Parathyroid adenoma (tissue), 2 donors: Measurements from ENCODE around the gene TMEM247.
A peak's percentile ranks its signal among the peaks of the same experiment; 100 is the strongest.

ENCODE experiments used
- H2AFZ ChIP-seq: fragments of 300-600 bp; sonication (generic); one replicate; pipeline ENCODE4 v1.7.0; 2017; ENCODE audit warnings: antibody characterized with exemption, mild to moderate bottlenecking
- H3K27ac ChIP-seq: fragments of 300-600 bp; sonication (generic); one replicate; pipeline ENCODE4 v1.7.0; 2017
- H3K27me3 ChIP-seq: fragments of 300-600 bp; sonication (generic); one replicate; pipeline ENCODE4 v1.7.0; 2017; ENCODE audit warnings: low read length; ENCODE audit not compliant: control insufficient read depth, insufficient read depth
- H3K36me3 ChIP-seq: fragments of 300-600 bp; sonication (generic); one replicate; pipeline ENCODE4 v1.7.0; 2017; ENCODE audit warnings: low read length; ENCODE audit not compliant: control insufficient read depth, insufficient read depth
- H3K4me1 ChIP-seq: fragments of 300-600 bp; sonication (generic); one replicate; pipeline ENCODE4 v1.7.0; 2017; ENCODE audit warnings: control low read depth
- H3K4me2 ChIP-seq: fragments of 300-600 bp; sonication (generic); one replicate; pipeline ENCODE4 v1.7.0; 2017; ENCODE audit warnings: low read length
- H3K4me3 ChIP-seq: fragments of 300-600 bp; sonication (generic); one replicate; pipeline ENCODE4 v1.7.0; 2017; ENCODE audit warnings: low read depth, low read length
- H3K79me2 ChIP-seq: fragments of 300-600 bp; sonication (generic); one replicate; pipeline ENCODE4 v1.7.0; 2017; ENCODE audit warnings: control low read depth
- H3K9ac ChIP-seq: fragments of 300-600 bp; sonication (generic); one replicate; pipeline ENCODE4 v1.7.0; 2017; ENCODE audit warnings: mild to moderate bottlenecking
- H3K9me3 ChIP-seq: fragments of 300-600 bp; sonication (generic); one replicate; pipeline ENCODE4 v1.7.0; 2017; ENCODE audit warnings: low read length; ENCODE audit not compliant: control insufficient read depth
- TF ChIP-seq, protein P1 (sequence below): fragments of 300-600 bp; sonication (generic); IDR thresholded peaks from one replicate; pipeline ENCODE4 v1.7.0; 2017; ENCODE audit warnings: antibody characterized with exemption, mild to moderate bottlenecking
- donor health status: primary hyperparathyroidism.

TMEM247 gene

DNA sequence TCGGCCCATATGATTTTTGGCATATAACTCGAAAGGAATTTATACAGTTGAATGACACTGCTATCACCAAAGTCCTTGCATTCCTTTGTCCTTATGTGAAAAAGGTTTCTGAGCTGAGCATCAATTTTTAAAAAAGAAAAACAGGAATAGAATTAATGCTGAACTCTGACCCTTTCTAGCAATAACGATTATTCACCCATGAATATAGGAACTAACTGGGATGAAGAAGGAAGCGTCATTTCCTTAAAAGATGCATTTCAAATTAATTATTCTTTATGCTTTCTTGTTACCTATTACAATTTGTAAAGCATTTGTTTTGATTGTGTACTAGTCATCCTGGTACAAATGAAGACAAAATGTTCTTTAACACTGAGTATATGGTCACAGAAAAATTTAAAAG is 19.3 kb downstream of the TMEM247 start:
- TF ChIP-seq, protein P1, sequence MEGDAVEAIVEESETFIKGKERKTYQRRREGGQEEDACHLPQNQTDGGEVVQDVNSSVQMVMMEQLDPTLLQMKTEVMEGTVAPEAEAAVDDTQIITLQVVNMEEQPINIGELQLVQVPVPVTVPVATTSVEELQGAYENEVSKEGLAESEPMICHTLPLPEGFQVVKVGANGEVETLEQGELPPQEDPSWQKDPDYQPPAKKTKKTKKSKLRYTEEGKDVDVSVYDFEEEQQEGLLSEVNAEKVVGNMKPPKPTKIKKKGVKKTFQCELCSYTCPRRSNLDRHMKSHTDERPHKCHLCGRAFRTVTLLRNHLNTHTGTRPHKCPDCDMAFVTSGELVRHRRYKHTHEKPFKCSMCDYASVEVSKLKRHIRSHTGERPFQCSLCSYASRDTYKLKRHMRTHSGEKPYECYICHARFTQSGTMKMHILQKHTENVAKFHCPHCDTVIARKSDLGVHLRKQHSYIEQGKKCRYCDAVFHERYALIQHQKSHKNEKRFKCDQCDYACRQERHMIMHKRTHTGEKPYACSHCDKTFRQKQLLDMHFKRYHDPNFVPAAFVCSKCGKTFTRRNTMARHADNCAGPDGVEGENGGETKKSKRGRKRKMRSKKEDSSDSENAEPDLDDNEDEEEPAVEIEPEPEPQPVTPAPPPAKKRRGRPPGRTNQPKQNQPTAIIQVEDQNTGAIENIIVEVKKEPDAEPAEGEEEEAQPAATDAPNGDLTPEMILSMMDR: no peak
- Histone ChIP-seq H3K9ac (no peak overlapping the region), H3K36me3 (no peaks in the 10 kb centered on the region), H3K9me3 (no peaks in the 10 kb centered on the region), H3K4me1 (no peaks in the 10 kb centered on the region), H3K27me3 (no peaks in the 10 kb centered on the region), H3K4me3 (no peak overlapping the region), H2AFZ (no peak overlapping the region), H3K27ac (no peak overlapping the region), H3K79me2 (no peaks in the 10 kb centered on the region), H3K4me2 (no peak overlapping the region)

DNA sequence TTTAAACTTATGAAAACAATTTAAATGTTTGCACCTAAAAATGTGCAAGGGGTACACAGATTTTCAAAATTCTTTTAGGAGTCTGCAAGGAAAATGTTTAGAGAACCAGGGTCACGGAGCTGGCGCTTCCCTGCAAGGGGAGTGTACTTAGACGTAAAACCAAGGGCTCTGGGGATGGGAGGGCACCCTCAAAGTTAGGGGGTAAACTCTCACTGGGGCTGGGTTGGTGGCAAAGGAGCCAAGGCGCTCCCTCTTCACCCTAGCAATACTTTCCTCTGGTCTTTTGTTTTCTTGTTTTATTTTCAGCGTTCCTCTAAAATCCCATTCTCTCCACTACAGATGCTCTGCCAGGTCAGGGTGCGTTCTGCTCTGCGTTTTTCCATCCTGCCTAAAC is 20.0 kb downstream of the TMEM247 start:
- Histone ChIP-seq H3K4me2 (peak overlapping the region; percentile 78), H3K27me3 (no peaks in the 10 kb centered on the region), H3K79me2 (no peaks in the 10 kb centered on the region), H2AFZ (peak overlapping the region; percentile 76), H3K36me3 (no peaks in the 10 kb centered on the region), H3K27ac (no peak overlapping the region), H3K4me3 (peak overlapping the region; percentile 57), H3K4me1 (no peaks in the 10 kb centered on the region), H3K9ac (no peak overlapping the region), H3K9me3 (no peaks in the 10 kb centered on the region)
- TF ChIP-seq, protein P1: no peak

DNA sequence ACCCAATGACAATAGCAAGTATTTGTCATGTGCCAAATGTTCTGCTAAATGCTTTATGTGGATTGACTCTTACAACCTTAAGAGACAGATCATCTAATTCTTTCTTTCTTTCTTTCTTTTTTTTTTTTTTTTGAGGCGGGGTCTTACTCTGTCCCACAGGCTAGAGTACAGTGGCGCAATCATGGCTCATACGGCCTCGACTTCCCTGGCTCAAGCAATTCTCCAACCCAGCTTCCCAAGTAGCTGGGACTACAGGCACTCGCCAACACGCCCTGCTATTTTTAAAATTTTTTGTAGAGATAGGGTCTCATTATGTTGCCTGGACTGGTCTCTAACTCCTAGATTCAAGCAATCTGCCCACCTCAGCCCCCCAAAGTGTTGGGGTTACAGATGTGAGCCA is 21.4 kb downstream of the TMEM247 start:
- H3K27ac ChIP-seq: no peak overlapping the region
- no peaks in the 10 kb centered on the region for H3K27me3 ChIP-seq
- TF ChIP-seq, protein P1: no peak
- no peaks in the 10 kb centered on the region for H3K36me3 ChIP-seq
- H3K4me2 ChIP-seq: no peak overlapping the region
- no peak overlapping the region for H2AFZ ChIP-seq
- H3K4me1 ChIP-seq: no peaks in the 10 kb centered on the region
- no peak overlapping the region for H3K9ac ChIP-seq
- no peaks in the 10 kb centered on the region for H3K9me3 ChIP-seq
- H3K4me3 ChIP-seq: no peak overlapping the region
- no peaks in the 10 kb centered on the region for H3K79me2 ChIP-seq

DNA sequence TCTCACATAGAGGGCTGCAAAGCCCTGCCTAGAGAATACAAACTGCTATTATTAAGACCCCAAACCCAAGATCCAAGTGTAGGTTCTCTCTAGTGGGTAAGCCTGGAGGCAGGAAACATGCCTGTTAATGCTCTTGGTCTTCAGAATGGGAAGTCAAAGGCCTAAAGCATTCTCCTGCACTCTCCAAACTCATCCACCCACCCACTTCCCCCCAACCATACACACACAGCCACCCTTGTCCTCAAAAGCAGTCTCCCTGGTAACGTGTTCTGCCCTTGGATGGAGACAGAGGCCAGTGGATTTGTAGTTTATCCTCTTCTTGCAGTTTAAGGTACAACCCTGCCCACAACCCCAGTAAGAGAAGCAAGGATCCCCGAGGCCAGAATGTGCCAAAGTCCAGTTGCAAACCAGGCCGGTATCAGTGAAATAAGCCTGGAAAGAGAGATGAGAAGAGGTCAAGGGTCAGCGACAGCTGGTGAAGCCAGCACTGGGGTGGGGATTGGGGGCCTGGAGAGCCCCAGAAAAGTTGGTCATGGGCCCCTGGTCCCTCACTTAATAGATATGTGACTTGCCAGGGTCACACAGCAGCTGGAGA is 23.0 kb downstream of the TMEM247 start:
- no peaks in the 10 kb centered on the region for H3K9me3 ChIP-seq
- H3K4me3 ChIP-seq: no peak overlapping the region
- H3K4me1 ChIP-seq: no peaks in the 10 kb centered on the region
- TF ChIP-seq, protein P1: no peak
- H2AFZ ChIP-seq: no peak overlapping the region
- no peaks in the 10 kb centered on the region for H3K79me2 ChIP-seq
- no peaks in the 10 kb centered on the region for H3K36me3 ChIP-seq
- H3K9ac ChIP-seq: no peak overlapping the region
- no peaks in the 10 kb centered on the region for H3K27me3 ChIP-seq
- no peak overlapping the region for H3K4me2 ChIP-seq
- no peak overlapping the region for H3K27ac ChIP-seq

DNA sequence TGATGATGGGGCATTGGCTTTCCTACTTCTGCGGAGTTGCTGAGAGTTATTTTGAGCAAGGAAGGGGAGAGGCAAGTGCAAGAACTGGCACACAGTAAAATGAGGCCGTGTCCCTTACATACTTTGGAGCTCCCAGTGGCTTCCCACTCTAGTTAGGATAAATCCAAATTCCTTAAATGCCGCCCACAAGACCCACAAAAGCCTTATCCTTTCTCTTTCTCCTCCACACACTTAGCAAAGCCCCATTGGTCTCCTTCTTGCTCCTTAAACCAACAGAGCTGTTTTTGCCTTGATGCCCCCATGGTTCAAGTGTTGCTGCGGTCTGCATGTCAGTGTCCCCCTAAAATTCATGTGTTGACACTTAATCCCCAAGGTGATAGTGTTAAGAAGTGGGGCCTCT is 24.3 kb downstream of the TMEM247 start:
- TF ChIP-seq, protein P1: no peak
- Histone ChIP-seq H3K4me3 (no peak overlapping the region), H3K9ac (no peak overlapping the region), H3K27me3 (no peaks in the 10 kb centered on the region), H3K4me1 (no peaks in the 10 kb centered on the region), H2AFZ (no peak overlapping the region), H3K79me2 (no peaks in the 10 kb centered on the region), H3K4me2 (no peak overlapping the region), H3K36me3 (no peaks in the 10 kb centered on the region), H3K9me3 (no peaks in the 10 kb centered on the region), H3K27ac (no peak overlapping the region)
